Ovary (tissue), 3 donors: ENCODE measurements around the gene ZMIZ1.

Experiments used
- EP300 ChIP-seq: sonication (generic); formaldehyde crosslinking; IDR thresholded peaks from one replicate; pipeline ENCODE4 v1.6.1; 2017; ENCODE audit warnings: antibody characterized with exemption
- POLR2A ChIP-seq: fragments of 450-650 bp; IDR thresholded peaks from one replicate; pipeline ENCODE4 v1.6.1; 2017; ENCODE audit warnings: antibody characterized with exemption, mild to moderate bottlenecking, moderate library complexity
- TF ChIP-seq, protein P1 (sequence below), 3 donors: fragments of 450-650 bp in 2 of 3; fragments of 200-600 bp in 1 of 3; IDR thresholded peaks; one replicate each; pipeline versions ENCODE4 v1.5.1 to v1.8.0; 2016 to 2022; ENCODE audit warnings: antibody characterized with exemption in 3 of 3, mild to moderate bottlenecking in 1 of 3
- donor health status: DM: no; HTN: no; CAD: no.

DNA sequence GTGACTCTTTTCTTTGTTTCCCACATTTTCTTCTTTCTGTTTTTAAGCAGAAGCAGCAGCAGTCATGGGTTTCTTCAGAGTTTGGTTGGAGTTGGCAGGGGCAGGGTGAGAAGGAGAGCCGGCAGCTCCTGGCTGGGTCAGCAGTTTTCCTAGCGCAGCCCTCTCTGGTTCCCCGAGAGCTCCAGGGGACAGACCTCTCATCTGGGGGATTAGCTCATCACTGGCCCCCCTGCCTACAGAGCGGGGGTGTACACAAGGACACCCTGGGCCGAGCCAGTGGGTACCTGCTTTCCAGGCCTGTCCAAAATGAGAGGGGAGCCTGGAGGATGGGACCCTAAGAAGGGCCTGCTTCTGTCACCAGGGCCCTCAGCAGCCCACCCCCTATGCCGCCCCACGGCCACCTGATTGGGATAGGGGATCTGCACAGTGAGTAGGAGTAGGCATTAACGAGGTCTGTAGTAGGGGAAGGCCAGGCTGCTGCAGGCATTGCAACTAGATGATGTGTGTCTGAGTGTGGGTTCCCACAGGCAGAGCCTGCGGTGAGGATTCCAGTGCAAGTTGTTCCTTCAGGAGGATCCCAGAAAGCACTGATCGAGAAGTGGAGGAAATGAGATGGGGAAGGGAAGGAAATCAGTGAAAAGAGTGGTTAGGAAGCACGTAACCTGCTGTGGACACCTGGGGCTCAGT, 155.6 kb downstream of the ZMIZ1 start:
- TF ChIP-seq, protein P1, sequence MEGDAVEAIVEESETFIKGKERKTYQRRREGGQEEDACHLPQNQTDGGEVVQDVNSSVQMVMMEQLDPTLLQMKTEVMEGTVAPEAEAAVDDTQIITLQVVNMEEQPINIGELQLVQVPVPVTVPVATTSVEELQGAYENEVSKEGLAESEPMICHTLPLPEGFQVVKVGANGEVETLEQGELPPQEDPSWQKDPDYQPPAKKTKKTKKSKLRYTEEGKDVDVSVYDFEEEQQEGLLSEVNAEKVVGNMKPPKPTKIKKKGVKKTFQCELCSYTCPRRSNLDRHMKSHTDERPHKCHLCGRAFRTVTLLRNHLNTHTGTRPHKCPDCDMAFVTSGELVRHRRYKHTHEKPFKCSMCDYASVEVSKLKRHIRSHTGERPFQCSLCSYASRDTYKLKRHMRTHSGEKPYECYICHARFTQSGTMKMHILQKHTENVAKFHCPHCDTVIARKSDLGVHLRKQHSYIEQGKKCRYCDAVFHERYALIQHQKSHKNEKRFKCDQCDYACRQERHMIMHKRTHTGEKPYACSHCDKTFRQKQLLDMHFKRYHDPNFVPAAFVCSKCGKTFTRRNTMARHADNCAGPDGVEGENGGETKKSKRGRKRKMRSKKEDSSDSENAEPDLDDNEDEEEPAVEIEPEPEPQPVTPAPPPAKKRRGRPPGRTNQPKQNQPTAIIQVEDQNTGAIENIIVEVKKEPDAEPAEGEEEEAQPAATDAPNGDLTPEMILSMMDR (IDR thresholded peaks at IDR 0.05), result no peak
- TF ChIP-seq POLR2A, result no peak
- no peak for TF ChIP-seq EP300
